GM04503 (cell line): ENCODE measurements around the gene STH.

Experiments used
- DNase-seq: peaks from one replicate; pipeline ENCODE4 v3.0.0-alpha.2; 2012; ENCODE audit warnings: low read depth

STH gene

DNA sequence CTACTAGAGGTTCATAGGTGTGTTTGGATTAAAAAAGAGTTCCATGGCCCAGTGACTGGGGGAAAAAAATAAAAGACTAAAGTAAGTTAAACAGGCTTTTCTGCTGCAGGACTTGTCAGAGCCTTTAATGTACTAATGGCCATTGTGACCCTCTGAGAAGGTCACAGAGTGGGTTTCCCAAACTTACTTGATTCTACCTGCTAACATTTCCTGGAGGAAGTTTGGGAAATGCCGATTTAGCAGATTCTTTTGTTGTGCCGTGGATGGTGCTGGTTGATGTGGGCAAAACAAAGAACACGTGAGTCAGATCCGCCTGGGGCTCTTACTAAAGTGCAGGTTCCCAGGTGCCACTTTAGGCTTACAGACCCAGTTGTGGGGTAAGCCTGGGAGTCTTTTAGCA, 13.6 kb upstream of the STH start:
- no peak for DNase-seq

DNA sequence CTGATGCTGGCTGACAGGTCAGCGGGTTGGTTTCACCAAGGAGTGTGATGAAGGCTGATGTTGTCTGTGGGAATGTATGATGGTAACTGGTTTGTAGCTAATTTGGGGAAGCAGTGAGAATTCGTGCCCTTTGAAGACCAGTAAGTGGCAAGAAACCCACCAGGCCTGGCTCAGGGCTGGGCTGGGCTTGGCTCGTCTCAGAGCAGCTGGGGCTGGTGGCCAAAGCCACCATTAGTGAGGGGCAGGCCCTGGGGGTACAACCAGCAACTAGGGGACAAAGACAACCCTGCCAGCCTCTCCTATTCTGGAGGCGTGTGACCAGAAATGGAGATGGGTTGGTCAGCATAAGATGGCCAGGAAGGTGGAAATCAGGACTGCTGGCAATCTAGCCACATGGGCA, 13.0 kb upstream of the STH start:
- no peak for DNase-seq

DNA sequence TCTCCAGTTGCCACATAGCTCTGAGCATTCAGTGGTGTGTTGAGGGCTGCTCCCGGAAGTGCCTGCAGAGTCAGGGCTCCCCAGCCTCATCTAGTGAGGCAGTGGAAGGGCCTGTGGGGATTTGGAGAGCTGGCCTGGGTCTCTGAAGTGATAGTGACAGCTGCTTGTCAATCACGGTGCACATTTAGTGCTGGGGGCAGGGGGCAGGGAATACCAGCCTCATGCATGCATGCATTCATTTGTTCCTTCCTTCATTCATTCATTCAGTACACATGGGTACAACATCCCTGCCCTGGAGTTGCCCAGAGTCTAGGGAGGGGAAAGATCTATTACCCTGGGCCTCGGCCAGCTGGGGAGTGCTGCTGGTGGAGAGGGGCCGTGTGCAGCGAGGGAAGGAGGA, 11.3 kb upstream of the STH start:
- no peak for DNase-seq

DNA sequence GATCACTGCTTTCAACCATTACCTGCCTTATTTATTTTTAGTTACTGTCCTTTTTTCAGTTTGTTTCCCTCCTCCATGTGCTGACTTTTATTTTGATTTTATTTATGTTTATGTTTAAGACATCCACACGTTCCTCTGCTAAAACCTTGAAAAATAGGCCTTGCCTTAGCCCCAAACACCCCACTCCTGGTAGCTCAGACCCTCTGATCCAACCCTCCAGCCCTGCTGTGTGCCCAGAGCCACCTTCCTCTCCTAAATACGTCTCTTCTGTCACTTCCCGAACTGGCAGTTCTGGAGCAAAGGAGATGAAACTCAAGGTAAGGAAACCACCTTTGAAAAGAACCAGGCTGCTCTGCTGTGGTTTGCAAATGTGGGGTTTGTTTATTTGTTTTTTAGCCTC, 9.3 kb upstream of the STH start:
- no peak for DNase-seq

DNA sequence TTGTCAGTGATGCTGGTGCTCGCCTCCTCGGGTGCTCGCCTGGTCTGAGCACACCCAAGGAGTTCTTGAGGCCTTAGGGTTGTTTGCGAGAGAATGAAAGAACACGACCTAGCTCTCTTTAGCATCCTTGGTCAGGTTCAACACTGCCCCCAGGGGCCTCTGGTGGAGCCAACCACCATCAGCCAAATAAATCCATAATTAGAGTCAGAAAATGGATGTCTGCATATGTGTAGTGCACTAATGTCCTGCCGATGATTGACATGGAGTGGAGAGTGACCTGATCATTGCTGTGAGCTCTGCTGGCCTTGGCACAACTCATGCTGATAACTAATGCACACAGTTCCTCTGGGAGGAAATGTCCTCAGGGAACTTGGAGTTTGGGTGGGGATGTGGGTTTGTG, 8.2 kb upstream of the STH start:
- no peak for DNase-seq

DNA sequence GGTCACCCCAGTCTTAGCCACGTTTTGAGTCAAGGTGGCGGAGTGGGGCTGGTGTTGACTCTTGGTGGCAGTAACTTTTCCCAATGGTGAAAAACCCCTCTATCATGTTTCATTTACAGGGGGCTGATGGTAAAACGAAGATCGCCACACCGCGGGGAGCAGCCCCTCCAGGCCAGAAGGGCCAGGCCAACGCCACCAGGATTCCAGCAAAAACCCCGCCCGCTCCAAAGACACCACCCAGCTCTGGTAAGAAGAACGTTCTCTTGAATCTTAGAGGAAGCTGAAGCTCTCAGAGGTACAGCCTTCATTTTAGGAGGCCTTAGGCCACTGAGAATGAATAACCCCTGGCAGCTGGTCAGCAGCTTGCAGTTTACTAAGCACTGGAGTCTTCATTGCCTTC, 7.7 kb upstream of the STH start:
- no peak for DNase-seq

DNA sequence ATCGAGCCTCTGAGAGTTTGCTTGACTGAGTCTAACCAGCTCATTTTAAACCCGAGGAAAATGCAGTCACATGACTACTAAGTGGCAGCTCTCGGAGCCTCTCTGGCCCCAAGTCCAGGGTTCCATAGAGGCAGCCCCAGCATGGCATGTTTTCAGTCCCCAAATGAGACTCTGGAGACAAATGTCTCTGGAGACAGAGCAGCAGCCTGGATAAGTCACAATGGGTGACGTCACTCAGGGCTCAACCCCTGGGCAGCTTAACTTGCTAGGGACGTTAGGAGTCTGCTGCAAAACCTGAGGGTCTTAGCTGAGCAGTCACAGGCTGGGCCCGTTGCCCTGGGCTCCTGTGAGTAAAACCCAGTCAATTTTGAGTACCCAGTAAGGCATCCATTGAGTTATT, 6.9 kb upstream of the STH start:
- no peak for DNase-seq

DNA sequence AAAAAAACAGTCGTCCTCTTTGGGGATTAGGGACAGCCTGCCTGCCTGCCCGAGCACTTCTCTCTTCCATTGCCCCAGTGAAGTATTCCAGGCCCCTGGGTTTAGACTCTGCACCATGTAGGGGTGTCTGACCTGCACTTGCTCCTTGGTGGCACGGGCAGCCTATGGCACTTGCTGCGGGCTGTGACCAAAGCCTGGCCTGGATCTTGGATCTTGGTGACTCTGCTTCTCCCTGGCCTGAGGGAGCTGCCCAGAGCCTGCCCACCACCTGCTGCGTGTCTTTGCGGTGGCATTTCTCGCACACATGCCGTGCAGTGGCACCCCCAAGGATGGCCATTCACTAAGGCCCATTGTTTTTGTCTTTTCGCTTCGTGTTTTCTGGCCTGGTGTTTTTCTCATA, 6.1 kb upstream of the STH start:
- no peak for DNase-seq

DNA sequence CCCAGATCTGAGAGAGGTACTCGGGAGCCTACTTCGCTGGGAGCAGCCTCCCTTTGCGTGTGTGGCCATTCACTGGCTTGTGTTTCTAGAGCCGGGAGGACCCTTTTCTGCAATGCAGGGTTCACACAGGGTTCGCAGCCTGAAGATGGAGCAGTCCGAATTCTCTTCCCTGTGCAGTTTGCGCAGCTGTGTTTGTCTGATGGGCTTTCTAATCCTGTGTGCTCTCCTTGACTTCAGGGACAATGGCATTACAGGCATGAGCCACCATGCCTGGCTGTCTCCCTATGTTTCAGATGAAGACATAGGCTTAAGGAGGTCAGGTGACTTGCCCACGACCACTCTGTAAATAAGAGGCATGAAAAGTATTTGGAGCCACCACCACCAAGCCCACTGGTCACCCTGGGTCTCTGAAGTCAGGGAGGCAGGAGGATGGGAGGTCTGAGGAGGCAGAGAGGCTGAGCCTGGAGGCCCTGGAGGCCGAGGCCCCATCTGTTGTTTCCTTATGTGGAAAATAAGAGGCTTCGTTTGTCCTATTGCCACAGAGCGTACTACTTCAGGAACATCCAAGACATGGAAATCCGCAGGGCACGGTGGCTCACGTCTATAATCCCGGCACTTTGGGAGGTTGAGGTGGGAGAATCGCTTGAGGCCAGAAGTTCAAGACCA, 5.0 kb upstream of the STH start:
- DNase-seq: no peak

DNA sequence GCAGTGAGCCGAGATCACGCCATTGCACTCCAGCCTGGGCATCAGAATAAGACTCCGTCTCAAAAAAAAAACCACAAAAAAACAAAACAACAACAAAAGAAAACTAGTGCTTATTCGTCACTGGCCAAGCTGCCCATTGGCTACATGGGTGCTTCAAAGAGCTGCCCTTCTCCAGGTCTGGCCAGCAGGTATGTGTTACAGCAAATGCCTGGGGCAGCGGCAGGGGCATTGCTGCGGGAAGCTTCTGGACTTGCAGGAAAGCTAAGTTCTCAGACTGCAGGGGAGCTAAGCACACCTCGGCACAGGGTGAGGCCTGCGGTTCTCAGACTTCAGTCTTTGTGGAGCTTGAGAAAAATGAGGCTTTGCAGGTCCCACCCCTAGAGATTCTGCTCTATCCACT, 4.1 kb upstream of the STH start:
- DNase-seq: no peak

DNA sequence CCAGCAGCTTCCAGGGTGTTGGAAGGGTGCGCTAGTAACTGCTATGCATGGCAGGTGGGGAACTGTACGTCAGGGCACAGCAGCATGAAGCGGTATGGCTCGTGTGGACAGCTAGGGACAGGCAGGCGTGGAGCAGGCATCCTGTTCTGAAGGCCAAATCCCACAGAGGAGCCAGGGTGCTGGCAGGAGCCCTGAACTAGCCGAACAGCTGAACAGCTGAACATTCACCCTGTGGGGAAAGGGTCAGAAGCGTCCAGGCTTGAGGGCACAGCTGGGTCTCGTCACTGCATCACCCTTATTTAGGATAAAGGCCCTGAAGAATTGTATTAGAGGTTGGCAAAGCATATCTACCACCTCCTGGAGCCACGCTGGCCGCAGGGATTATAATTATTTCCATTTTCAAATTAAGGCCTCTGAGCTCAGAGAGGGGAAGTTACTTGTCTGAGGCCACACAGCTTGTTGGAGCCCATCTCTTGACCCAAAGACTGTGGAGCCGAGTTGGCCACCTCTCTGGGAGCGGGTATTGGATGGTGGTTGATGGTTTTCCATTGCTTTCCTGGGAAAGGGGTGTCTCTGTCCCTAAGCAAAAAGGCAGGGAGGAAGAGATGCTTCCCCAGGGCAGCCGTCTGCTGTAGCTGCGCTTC, 3.3 kb upstream of the STH start:
- DNase-seq: no peak

DNA sequence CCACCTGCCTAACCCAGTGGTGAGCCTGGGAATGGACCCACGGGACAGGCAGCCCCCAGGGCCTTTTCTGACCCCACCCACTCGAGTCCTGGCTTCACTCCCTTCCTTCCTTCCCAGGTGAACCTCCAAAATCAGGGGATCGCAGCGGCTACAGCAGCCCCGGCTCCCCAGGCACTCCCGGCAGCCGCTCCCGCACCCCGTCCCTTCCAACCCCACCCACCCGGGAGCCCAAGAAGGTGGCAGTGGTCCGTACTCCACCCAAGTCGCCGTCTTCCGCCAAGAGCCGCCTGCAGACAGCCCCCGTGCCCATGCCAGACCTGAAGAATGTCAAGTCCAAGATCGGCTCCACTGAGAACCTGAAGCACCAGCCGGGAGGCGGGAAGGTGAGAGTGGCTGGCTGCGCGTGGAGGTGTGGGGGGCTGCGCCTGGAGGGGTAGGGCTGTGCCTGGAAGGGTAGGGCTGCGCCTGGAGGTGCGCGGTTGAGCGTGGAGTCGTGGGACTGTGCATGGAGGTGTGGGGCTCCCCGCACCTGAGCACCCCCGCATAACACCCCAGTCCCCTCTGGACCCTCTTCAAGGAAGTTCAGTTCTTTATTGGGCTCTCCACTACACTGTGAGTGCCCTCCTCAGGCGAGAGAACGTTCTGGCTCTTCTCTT, 2.6 kb upstream of the STH start:
- no peak for DNase-seq

DNA sequence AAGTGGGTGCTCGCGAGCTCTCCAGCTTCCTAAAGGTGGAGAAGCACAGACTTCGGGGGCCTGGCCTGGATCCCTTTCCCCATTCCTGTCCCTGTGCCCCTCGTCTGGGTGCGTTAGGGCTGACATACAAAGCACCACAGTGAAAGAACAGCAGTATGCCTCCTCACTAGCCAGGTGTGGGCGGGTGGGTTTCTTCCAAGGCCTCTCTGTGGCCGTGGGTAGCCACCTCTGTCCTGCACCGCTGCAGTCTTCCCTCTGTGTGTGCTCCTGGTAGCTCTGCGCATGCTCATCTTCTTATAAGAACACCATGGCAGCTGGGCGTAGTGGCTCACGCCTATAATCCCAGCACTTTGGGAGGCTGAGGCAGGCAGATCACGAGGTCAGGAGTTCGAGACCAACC, 1.9 kb upstream of the STH start:
- no peak for DNase-seq

DNA sequence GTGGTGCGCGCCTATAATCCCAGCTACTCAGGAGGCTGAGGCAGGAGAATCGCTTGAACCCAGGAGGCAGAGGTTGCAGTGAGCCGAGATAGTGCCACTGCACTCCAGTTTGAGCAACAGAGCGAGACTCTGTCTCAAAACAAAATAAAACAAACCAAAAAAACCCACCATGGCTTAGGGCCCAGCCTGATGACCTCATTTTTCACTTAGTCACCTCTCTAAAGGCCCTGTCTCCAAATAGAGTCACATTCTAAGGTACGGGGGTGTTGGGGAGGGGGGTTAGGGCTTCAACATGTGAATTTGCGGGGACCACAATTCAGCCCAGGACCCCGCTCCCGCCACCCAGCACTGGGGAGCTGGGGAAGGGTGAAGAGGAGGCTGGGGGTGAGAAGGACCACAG, 1.4 kb upstream of the STH start:
- no peak for DNase-seq

DNA sequence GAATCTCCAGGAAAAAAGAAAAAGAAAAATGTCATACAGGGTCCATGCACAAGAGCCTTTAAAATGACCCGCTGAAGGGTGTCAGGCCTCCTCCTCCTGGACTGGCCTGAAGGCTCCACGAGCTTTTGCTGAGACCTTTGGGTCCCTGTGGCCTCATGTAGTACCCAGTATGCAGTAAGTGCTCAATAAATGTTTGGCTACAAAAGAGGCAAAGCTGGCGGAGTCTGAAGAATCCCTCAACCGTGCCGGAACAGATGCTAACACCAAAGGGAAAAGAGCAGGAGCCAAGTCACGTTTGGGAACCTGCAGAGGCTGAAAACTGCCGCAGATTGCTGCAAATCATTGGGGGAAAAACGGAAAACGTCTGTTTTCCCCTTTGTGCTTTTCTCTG, 845 bp downstream of the STH start:
- no peak for DNase-seq

DNA sequence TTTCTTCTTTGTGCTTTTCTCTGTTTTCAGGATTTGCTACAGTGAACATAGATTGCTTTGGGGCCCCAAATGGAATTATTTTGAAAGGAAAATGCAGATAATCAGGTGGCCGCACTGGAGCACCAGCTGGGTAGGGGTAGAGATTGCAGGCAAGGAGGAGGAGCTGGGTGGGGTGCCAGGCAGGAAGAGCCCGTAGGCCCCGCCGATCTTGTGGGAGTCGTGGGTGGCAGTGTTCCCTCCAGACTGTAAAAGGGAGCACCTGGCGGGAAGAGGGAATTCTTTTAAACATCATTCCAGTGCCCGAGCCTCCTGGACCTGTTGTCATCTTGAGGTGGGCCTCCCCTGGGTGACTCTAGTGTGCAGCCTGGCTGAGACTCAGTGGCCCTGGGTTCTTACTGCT, 1.2 kb downstream of the STH start:
- no peak for DNase-seq

DNA sequence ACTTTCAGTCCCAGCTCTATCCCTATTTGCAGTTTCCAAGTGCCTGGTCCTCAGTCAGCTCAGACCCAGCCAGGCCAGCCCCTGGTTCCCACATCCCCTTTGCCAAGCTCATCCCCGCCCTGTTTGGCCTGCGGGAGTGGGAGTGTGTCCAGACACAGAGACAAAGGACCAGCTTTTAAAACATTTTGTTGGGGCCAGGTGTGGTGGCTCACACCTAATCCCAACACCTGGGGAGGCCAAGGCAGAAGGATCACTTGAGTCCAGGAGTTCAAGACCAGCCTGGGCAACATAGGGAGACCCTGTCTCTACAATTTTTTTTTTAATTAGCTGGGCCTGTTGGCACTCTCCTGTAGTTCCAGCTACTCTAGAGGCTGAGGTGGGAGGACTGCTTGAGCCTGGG, 1.7 kb downstream of the STH start:
- DNase-seq: no peak

DNA sequence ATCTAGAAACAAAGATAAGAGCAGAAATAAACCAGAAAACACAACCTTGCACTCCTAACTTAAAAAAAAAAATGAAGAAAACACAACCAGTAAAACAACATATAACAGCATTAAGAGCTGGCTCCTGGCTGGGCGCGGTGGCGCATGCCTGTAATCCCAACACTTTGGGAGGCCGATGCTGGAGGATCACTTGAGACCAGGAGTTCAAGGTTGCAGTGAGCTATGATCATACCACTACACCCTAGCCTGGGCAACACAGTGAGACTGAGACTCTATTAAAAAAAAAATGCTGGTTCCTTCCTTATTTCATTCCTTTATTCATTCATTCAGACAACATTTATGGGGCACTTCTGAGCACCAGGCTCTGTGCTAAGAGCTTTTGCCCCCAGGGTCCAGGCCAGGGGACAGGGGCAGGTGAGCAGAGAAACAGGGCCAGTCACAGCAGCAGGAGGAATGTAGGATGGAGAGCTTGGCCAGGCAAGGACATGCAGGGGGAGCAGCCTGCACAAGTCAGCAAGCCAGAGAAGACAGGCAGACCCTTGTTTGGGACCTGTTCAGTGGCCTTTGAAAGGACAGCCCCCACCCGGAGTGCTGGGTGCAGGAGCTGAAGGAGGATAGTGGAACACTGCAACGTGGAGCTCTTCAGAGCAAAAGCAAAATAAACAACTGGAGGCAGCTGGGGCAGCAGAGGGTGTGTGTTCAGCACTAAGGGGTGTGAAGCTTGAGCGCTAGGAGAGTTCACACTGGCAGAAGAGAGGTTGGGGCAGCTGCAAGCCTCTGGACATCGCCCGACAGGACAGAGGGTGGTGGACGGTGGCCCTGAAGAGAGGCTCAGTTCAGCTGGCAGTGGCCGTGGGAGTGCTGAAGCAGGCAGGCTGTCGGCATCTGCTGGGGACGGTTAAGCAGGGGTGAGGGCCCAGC, 2.6 kb downstream of the STH start:
- no peak for DNase-seq

DNA sequence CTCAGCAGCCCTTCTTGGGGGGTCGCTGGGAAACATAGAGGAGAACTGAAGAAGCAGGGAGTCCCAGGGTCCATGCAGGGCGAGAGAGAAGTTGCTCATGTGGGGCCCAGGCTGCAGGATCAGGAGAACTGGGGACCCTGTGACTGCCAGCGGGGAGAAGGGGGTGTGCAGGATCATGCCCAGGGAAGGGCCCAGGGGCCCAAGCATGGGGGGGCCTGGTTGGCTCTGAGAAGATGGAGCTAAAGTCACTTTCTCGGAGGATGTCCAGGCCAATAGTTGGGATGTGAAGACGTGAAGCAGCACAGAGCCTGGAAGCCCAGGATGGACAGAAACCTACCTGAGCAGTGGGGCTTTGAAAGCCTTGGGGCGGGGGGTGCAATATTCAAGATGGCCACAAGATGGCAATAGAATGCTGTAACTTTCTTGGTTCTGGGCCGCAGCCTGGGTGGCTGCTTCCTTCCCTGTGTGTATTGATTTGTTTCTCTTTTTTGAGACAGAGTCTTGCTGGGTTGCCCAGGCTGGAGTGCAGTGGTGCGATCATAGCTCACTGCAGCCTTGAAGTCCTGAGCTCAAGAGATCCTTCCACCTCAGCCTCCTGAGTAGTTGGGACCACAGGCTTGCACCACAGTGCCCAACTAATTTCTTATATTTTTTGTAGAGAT, 3.4 kb downstream of the STH start:
- no peak for DNase-seq

DNA sequence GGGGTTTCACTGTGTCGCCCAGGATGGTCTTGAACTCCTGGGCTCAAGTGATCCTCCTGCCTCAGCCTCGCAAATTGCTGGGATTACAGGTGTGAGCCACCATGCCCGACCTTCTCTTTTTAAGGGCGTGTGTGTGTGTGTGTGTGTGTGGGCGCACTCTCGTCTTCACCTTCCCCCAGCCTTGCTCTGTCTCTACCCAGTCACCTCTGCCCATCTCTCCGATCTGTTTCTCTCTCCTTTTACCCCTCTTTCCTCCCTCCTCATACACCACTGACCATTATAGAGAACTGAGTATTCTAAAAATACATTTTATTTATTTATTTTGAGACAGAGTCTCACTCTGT, 3.9 kb downstream of the STH start:
- DNase-seq: no peak

DNA sequence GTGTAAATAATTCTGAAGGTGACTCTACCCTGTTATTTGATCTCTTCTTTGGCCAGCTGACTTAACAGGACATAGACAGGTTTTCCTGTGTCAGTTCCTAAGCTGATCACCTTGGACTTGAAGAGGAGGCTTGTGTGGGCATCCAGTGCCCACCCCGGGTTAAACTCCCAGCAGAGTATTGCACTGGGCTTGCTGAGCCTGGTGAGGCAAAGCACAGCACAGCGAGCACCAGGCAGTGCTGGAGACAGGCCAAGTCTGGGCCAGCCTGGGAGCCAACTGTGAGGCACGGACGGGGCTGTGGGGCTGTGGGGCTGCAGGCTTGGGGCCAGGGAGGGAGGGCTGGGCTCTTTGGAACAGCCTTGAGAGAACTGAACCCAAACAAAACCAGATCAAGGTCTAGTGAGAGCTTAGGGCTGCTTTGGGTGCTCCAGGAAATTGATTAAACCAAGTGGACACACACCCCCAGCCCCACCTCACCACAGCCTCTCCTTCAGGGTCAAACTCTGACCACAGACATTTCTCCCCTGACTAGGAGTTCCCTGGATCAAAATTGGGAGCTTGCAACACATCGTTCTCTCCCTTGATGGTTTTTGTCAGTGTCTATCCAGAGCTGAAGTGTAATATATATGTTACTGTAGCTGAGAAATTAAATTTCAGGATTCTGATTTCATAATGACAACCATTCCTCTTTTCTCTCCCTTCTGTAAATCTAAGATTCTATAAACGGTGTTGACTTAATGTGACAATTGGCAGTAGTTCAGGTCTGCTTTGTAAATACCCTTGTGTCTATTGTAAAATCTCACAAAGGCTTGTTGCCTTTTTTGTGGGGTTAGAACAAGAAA, 5.1 kb downstream of the STH start:
- no peak for DNase-seq
